BE2C (cell line): ENCODE data around the gene DKK2. TPM values are rescaled to one million over a fixed set of nuclear protein-coding genes. Genes with fewer than 3 reads are reported as not detected.
A peak's percentile ranks its signal among the peaks of the same experiment; 100 is the strongest.

Source experiments
- DNase-seq: peaks from one replicate; pipeline ENCODE4 v3.0.0-alpha.2; 2020
- H3K27me3 ChIP-seq: fragments of 250-450 bp; sonication (Bioruptor Pico); 2 replicates; pipeline ENCODE4 v1.5.1; 2020; ENCODE audit warnings: mild to moderate bottlenecking
- H3K36me3 ChIP-seq: fragments of 250-450 bp; sonication (Bioruptor Pico); 2 replicates; pipeline ENCODE4 v1.5.1; 2020; ENCODE audit warnings: mild to moderate bottlenecking
- H3K4me1 ChIP-seq: fragments of 250-450 bp; sonication (Bioruptor Pico); 2 replicates; pipeline ENCODE4 v1.5.1; 2020
- H3K4me3 ChIP-seq: 2 replicates; pipeline ENCODE4 v1.5.1; 2011; ENCODE audit warnings: low read depth, low read length
- H3K9me3 ChIP-seq: fragments of 250-450 bp; sonication (Bioruptor Pico); 2 replicates; pipeline ENCODE4 v1.5.1; 2020
- CTCF ChIP-seq: IDR thresholded peaks from 2 replicates; pipeline ENCODE4 v1.5.1; 2012; ENCODE audit warnings: mild to moderate bottlenecking, low read depth, low read length
- polyA plus RNA-seq: library from polyadenylated mRNA; unstranded; fragments of >200 nt; gene quantifications from one replicate; pipeline ENCODE4 v1.2.1, GENCODE V29; 2012; ENCODE audit warnings: low read depth, missing spikeins; ENCODE audit not compliant: insufficient read length, insufficient read depth

Gene DKK2, protein sequence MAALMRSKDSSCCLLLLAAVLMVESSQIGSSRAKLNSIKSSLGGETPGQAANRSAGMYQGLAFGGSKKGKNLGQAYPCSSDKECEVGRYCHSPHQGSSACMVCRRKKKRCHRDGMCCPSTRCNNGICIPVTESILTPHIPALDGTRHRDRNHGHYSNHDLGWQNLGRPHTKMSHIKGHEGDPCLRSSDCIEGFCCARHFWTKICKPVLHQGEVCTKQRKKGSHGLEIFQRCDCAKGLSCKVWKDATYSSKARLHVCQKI
- polyA plus RNA-seq: not detected

- Histone ChIP-seq H3K9me3 (no peaks in the 10 kb centered on the region), H3K27me3 (peaks cover 59% of the 10 kb centered on the region), H3K36me3 (no peaks in the 10 kb centered on the region), H3K4me1 (no peaks in the 10 kb centered on the region), H3K4me3 (peak within 1 kb of the TSS; percentile 59)
- peak; percentile 33 for DNase-seq
- no peak for TF ChIP-seq CTCF
Measured at GRCh38 chr4:107035819-107036583, at the start of gene DKK2. Gene DKK2 (minus strand): TSS chr4:107036313. CDS start chr4:107035591, 722 bp downstream.

DNA sequence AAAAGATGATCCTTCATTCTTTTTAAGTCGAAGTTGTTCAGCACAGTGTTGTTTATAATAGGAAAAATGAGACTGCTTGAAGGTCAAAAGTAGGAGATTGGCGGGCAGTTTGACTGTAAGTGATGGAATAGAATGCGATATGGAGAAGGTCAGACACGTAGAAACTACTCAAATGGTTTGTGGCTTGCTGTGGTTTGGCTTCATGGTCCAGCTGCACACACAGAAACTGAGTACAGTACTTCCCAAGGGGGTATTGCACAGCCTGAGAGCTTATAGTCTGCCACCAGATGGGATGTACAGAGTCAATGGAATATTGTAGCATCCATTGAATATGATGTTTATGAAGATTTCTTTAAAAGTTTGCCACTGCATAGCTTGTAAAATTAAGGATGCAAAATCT is 41.1 kb upstream of the DKK2 start:
- DNase-seq: no peak
- Histone ChIP-seq H3K9me3 (no peaks in the 10 kb centered on the region), H3K27me3 (peaks cover 2% of the 10 kb centered on the region; the same call in 1 of the 2 replicates), H3K4me1 (no peaks in the 10 kb centered on the region), H3K4me3 (no peak overlapping the region), H3K36me3 (no peaks in the 10 kb centered on the region)
- TF ChIP-seq CTCF: no peak

GRCh38 chr4:107072836-107073736 is 37.0 kb upstream of the DKK2 start:
- no peak for TF ChIP-seq CTCF
- Histone ChIP-seq H3K36me3 (no peaks in the 10 kb centered on the region), H3K9me3 (no peaks in the 10 kb centered on the region), H3K4me3 (no peak overlapping the region), H3K27me3 (no peaks in the 10 kb centered on the region), H3K4me1 (no peaks in the 10 kb centered on the region)
- no peak for DNase-seq

GRCh38 chr4:107071108-107071507 is 35.0 kb upstream of the DKK2 start:
- H3K36me3 ChIP-seq: no peaks in the 10 kb centered on the region
- DNase-seq: no peak
- no peaks in the 10 kb centered on the region for H3K4me1 ChIP-seq
- H3K4me3 ChIP-seq: no peak overlapping the region
- H3K9me3 ChIP-seq: no peaks in the 10 kb centered on the region
- H3K27me3 ChIP-seq: no peaks in the 10 kb centered on the region
- TF ChIP-seq CTCF: no peak

DNA sequence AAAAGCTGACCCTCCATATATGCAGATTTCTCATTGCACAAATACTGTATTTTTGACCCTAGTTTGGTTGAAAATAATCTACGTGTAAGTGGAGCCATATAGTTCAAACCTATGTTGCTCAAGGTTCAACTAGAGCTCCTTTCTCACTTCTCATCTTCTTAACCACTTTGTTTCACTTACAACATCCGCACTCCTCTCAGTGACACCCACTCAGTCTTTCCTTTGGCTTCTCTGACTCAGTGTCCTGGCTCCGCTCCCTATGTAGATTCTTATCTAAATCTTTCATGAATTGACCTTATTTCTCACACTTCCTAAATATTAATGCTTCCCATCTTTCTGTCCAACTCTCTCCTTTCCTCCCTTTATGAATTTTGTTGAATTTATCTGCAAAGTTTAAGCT is 32.9 kb upstream of the DKK2 start:
- TF ChIP-seq CTCF: no peak
- no peak overlapping the region for H3K4me3 ChIP-seq
- no peaks in the 10 kb centered on the region for H3K9me3 ChIP-seq
- no peaks in the 10 kb centered on the region for H3K27me3 ChIP-seq
- no peak for DNase-seq
- H3K36me3 ChIP-seq: no peaks in the 10 kb centered on the region
- no peaks in the 10 kb centered on the region for H3K4me1 ChIP-seq
